GM12874 (cell line): ENCODE measurements around the gene MTHFSD.

Experiments used
- CTCF ChIP-seq: IDR thresholded peaks from 2 replicates; pipeline ENCODE4 v1.5.1; 2011; ENCODE audit warnings: low read depth, mild to moderate bottlenecking, control low read depth, low read length, moderate library complexity; ENCODE audit not compliant: insufficient read depth

Gene MTHFSD

GRCh38 chr16:86505185-86505898 is 49.7 kb downstream of the MTHFSD start:
- TF ChIP-seq CTCF: no peak

- TF ChIP-seq CTCF: no peak
Observed at GRCh38 chr16:86504315-86505184, 50.5 kb downstream of the MTHFSD start.

- TF ChIP-seq CTCF: no peak
Observed at GRCh38 chr16:86503830-86504229, 51.2 kb downstream of the MTHFSD start.

GRCh38 chr16:86502856-86503748 is 51.9 kb downstream of the MTHFSD start:
- no peak for TF ChIP-seq CTCF

GRCh38 chr16:86501989-86502855 is 52.8 kb downstream of the MTHFSD start:
- no peak for TF ChIP-seq CTCF

GRCh38 chr16:86500708-86501510 is 54.1 kb downstream of the MTHFSD start:
- no peak for TF ChIP-seq CTCF
